ENCODE data around the gene EPB41. TPM values are rescaled to one million over a fixed set of nuclear protein-coding genes. Genes with fewer than 3 reads are reported as not detected.

Gene EPB41
- total and polyA plus RNA-seq, 2 of the 8 experiments (the other 6 are each of a cell fraction or from before 2014, with no cell fraction given): 36.7 to 109 TPM

DNA sequence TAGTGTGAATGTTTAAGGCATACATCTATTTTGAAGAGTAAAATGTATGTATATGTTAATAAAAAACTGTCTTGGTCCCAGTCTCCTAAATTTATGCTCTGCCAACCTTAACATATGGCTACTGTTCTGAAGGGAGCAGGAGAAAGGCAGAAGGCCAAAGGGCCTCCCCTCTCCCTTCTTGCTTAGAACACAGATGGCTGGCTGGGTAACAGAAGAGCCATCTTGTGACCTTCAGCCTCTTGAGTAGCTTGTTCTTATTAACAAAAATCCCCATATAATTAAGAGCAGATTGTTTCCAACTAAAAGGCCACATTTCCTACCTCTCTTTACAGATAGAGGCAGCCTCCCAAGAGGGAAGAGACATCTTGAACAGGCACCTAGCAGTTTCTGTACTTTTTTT is 36.1 kb downstream of the EPB41 start:
- Histone ChIP-seq H4K8ac (ENCODE audit: extremely low read depth, insufficient read depth, low read length) (no peak overlapping the region), H3K23ac (ENCODE audit: insufficient read length) (no peak overlapping the region), H2BK5ac (ENCODE audit: low read depth, low read length) (no peak overlapping the region), H3K36me3 (ENCODE audit: control insufficient read depth in 2 of 4, insufficient read depth in 4 of 4, low read length in 3 of 4) (no peaks in the 10 kb centered on the region), H4K91ac (replicated peaks; ENCODE audit: insufficient read length, low read length) (no peak overlapping the region), H2BK15ac (ENCODE audit: low read length) (no peak overlapping the region), H2BK20ac (ENCODE audit: low read length) (no peak overlapping the region), H4K5ac (ENCODE audit: insufficient read length, low read depth, low read length) (no peak overlapping the region), H4K20me1 (replicated peaks in 1 of 2; ENCODE audit: control insufficient read depth in 1 of 2, insufficient read depth in 2 of 2, low read length in 2 of 2) (peaks cover 0 to 1% of the 10 kb centered on the region in 2 experiments), H3K27me3 (replicated peaks in 1 of 4; ENCODE audit: control insufficient read depth in 3 of 4, extremely low read depth in 1 of 4, insufficient read depth in 3 of 4, low read length in 3 of 4) (no peaks in the 10 kb centered on the region), H3K9me3 (ENCODE audit: insufficient read depth in 2 of 2, low read depth in 1 of 2, low read length in 1 of 2) (no peaks in the 10 kb centered on the region), H3K23me2 (ENCODE audit: low read depth, low read length) (peaks cover 2% of the 10 kb centered on the region; the same call in 1 of the 2 replicates), H3K14ac (ENCODE audit: insufficient read length) (no peak overlapping the region), H3K79me2 (ENCODE audit: control insufficient read depth in 1 of 2, insufficient read depth in 2 of 2, low read length in 2 of 2) (peaks cover 0 to 57% of the 10 kb centered on the region in 2 experiments; a peak in 3 of 4 replicates), H3K4me3 (ENCODE audit: extremely low read depth in 1 of 4, insufficient read depth in 2 of 4, low read depth in 3 of 4, low read length in 4 of 4) (no peak overlapping the region), H3K79me1 (ENCODE audit: low read depth, low read length) (no peaks in the 10 kb centered on the region; the same call in none of the 2 replicates), H3K56ac (replicated peaks; ENCODE audit: insufficient read length, low read depth, low read length) (no peak overlapping the region), H2BK120ac (replicated peaks; ENCODE audit: low read depth, low read length) (no peak overlapping the region), H3K4ac (replicated peaks; ENCODE audit: insufficient read length, low read depth, low read length) (no peak overlapping the region), H3K18ac (ENCODE audit: extremely low read depth, low read length) (no peak overlapping the region), H3K4me2 (ENCODE audit: insufficient read depth in 1 of 2, low read depth in 2 of 2, low read length in 2 of 2) (no peak overlapping the region), H3K9ac (replicated peaks in 1 of 4; ENCODE audit: extremely low read depth in 1 of 4, low read depth in 3 of 4, low read length in 3 of 4) (no peak overlapping the region), H3K27ac (ENCODE audit: low read depth, low read length) (no peak overlapping the region), H2AK5ac (ENCODE audit: low read depth, low read length) (no peak overlapping the region), H3K4me1 (replicated peaks in 1 of 4; ENCODE audit: control insufficient read depth in 3 of 4, insufficient read depth in 4 of 4, low read length in 3 of 4) (peaks cover 0 to 6% (median 1%) of the 10 kb centered on the region in 4 experiments; a peak in 3 of 7 replicates), H2BK12ac (ENCODE audit: low read depth, low read length) (no peak overlapping the region), H2AFZ (ENCODE audit: low read length) (no peak overlapping the region)
- CTCF ChIA-PET (ENCODE audit: partially characterized antibody): interaction anchor here (0.6 kb wide), 3 partner anchors 74 to 151 kb away, joined by 3 to 4 read pairs (median 3); no protein-coding TSS in a partner anchor
- DNase-seq (ENCODE audit: low read depth in 1 of 2, low spot score in 2 of 2): no peak
- no peak for FAIRE-seq
- TF ChIP-seq PHF8 (conservative IDR thresholded peaks at IDR 0.05; ENCODE audit: low read depth, low read length) (no peak), KDM5A (IDR thresholded peaks at IDR 0.05; ENCODE audit: low read length) (no peak), EGR1 (IDR thresholded peaks at IDR 0.05; ENCODE audit: borderline replicate concordance, low read depth, low read length) (no peak), FOSL1 (IDR thresholded peaks at IDR 0.05; ENCODE audit: insufficient read depth, low read depth, low read length) (no peak), TCF12 (IDR thresholded peaks at IDR 0.05; ENCODE audit: low read depth, low read length) (no peak), KDM1A (IDR thresholded peaks at IDR 0.05; ENCODE audit: borderline replicate concordance, low read length) (no peak), POLR2A (IDR thresholded peaks at IDR 0.05; ENCODE audit: control extremely low read depth in 1 of 2, low read depth in 2 of 2, low read length in 2 of 2) (no peak), GTF2F1 (IDR thresholded peaks at IDR 0.05; ENCODE audit: borderline replicate concordance, low read depth, low read length) (no peak), SIN3A (conservative IDR thresholded peaks at IDR 0.05 in 1 of 2, IDR thresholded peaks at IDR 0.05 in 1 of 2; ENCODE audit: low read depth in 1 of 2, low read length in 2 of 2) (no peak), EZH2 (IDR thresholded peaks at IDR 0.05; ENCODE audit: low read depth, low read length, severe bottlenecking) (no peak)
- TF ChIP-seq, protein P1, sequence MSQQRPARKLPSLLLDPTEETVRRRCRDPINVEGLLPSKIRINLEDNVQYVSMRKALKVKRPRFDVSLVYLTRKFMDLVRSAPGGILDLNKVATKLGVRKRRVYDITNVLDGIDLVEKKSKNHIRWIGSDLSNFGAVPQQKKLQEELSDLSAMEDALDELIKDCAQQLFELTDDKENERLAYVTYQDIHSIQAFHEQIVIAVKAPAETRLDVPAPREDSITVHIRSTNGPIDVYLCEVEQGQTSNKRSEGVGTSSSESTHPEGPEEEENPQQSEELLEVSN (IDR thresholded peaks at IDR 0.05): no peak
- POLR2A ChIA-PET (ENCODE audit: partially characterized antibody): no interaction called here
